GM18508 (cell line): ENCODE measurements around the gene DLL3.

ENCODE experiments used
- ATAC-seq: cut with Tn5 transposase; IDR thresholded peaks from one replicate; pipeline ENCODE4 v1.9.1; 2021; ENCODE audit warnings: moderate number of reproducible peaks; ENCODE audit not compliant: insufficient read depth, unreplicated experiment

The DLL3 gene

DNA sequence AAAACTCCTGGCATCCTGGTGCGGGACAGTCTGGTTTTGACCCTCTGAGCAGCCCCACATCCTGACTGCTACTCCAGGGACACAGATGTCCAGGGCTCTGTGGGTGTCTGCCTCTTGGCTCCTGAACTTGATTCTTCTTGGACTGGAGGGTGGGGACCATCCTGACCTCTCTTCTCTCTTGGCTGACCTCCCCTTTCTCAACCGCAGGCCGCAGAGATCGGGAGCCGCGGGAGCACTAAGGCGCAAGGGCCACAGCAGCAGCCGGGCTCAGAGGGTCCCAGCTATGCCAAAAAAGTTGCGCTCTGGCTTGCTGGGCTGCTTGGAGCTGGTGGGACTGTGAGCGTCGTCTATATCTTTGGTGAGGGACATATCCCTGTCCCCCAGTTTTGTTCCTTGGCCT lies 17.1 kb upstream of the DLL3 start:
- ATAC-seq = no peak

DNA sequence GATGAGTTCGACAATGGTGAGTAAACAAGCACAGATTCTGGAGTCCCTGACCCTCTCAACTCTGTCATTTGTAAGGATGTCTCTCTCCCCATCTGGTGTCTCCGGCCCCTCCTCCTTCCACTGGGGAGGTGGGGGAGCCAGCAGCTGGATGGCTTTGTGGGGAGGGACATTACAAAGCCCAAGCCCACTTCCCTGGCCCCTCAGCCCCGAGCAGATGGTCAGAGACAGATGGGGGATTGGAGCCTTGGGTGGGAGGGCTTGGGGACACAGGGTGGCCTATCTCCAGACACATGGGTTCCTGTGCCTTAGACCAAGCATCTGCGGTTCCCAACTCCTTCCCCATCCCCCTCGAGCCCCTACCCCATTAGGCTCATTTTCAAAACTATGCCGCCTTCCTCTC lies 15.6 kb upstream of the DLL3 start:
- no peak for ATAC-seq

DNA sequence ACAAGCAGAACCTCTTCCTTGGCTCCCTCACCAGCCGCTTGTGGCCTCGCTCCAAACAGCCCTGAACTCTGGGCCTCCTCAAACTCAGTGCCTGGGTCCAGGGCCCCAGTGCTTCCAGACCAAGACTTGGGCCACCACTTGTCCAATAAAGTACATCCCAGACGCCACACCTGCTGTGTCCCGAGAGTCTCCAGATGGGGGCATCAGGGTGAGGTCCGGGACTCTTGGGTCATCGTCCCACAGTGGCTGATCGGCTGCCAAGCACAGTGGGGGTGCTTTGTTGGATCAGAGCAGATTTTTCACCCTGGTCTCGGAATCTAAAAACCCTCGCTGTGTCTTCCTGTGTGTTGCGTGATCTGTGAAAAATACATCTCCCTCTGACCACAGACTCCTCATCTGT lies 9.0 kb upstream of the DLL3 start:
- ATAC-seq = no peak

DNA sequence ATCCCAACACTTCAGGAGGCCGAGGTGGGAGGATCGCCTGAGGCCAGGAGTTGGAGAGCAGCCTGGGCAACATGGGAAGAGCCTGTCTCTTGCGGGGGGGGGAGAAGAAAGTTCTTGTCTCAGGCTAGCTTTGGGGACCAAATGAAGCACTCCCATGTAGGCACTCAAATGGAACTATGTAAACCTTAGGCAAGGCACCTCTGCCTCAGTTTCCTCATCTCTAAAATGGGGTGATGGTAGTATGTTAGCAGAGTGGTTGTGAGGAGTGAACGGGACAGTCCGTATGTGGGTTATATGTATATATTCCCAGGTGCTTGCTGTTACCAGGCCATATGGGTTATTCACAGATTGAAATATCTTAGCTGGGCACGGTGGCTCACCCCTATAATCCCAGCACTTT lies 6.5 kb upstream of the DLL3 start:
- ATAC-seq = no peak

DNA sequence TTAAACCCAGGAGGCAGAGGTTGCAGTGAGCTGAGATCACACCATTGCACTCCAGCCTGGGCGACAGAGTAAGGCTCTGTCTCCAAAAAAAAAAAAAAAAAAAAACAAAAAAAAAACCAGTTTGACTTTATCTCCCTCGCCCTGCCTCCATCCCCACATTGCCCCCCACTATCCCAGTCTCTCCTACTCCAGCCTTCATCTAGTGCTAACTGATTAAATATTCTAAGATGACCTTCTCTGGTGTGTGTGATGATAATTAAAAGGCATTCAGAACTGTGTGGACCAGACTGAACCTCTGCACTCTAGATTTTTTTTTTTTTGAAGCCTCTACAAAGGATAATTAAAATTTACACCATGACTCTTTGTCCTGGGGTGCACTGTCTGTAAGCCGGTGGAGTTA lies 6.0 kb upstream of the DLL3 start:
- ATAC-seq = no peak

DNA sequence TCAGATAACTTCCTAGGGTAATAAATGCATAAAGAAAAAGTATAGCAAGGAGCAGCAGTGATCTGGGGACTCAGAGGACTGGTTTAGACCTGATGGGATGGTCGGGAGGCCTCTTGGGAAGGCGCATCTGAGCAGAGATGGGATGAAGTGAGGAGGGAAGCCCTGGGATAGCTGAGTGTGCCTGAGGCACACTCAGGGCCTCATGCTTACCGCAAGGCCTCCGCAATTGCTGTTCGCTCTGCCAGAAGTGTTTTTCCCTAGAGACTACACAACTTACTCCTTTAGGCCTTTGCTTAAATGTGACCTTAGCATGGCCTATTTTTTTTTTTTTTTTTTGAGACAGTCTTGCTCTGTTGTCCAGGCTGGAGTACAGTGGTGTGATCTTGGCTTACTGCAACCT lies 4.1 kb upstream of the DLL3 start:
- no peak for ATAC-seq

DNA sequence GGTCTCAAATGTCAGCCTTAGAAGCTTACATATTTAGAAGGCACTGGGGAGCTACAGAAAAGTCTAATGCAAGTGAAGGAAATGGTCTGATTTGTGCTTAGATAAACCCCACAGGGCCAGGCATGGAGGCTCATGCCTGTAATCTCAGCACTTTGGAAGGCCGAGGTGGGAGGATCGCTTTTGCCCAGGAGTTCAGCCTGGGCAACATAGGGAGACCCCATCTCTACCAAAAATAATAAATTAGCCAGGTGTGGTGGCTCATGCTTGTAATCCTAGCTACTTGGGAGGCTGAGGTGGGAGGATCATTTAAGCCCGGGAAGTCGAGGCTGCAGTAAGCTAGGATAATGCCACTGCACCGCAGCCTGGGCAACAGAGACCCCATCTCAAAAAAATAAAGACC lies 2.7 kb upstream of the DLL3 start:
- ATAC-seq = no peak

DNA sequence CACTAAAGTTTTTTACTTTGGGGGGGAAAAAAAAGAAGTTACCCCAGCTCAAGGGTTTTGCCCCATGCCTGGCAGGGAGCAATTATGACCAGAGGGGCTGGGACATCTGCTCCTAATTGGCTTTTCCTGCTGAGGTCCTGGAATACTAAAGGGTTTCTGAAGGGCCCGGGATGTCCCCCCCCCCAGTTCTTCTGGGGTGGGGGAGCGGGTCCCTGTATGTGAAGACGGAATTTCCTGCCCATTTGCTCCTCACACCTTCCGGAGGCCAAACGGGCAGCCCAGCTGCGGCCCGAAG lies 1.1 kb upstream of the DLL3 start:
- no peak for ATAC-seq

DNA sequence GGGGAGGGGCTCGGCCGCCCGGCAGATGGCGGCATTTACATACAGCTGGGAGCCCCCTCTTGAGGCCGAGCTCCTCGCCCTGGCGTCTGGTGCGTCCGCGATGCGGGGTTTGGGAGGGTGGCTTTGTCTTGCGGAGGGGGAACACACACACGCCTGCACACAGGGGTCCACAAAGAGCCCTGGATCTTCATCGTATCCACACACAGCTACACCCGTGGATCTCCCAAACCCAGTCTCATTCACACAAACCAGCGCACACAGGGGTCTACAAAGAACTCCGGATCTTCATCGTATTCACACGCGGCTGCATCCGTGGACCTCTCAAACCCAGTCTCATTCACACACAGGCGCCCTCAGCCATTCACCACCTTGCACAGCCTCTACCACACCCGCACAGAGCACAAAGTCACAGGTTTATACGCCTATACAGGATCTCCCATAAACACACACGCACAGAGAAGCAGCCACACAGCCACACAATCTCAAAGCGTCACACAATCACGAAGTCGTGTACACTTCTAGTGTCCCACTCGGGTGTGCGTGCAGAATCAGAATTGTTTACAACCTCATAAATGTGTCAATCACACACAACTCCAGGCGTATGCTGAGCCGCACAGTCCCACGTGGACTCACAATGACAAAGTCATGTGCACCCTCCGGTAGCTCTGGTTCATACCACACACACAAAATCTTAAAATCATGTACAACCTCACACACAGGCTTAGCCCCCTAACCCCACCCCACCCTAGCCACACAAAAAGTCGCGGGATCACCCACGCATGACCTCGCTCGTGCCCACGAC lies 550 bp upstream of the DLL3 start:
- no peak for ATAC-seq

DNA sequence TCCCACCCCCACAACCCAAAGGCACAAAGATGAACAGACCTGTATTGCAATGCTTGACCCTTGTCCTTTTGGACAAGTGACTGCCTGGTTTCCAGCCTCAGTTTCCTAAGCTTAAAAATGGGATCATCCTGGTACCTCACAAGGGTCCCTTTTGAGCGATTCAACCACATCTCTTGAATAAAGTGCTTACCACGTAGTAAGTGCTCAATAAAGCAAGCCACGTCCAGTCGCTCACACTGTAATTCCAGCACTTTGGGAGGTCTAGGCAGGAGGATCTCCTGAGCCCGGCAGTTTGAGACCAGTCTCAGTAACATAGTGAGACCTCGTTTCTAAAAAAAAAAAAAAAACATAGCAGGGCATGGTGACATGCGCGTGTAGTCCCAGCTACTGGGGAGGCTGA lies 1.2 kb downstream of the DLL3 start:
- no peak for ATAC-seq

DNA sequence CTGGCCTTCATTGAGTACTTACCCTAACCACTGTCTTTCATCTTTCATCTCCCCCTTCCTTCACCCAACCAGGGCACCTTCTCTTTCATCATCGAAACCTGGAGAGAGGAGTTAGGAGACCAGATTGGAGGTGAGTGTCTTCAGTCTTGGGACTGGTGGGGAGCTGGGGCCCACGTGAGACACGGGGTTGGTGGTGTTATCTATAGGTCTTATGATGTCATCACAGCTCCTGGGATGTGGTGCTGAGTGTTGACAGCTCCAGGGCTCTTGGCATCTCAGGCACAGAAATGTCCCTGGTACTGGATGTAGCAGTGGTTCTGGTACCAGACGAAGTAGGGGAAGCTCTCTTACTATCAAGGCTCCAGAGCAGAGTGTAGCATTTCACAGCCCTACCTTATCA lies 1.8 kb downstream of the DLL3 start:
- ATAC-seq = no peak

DNA sequence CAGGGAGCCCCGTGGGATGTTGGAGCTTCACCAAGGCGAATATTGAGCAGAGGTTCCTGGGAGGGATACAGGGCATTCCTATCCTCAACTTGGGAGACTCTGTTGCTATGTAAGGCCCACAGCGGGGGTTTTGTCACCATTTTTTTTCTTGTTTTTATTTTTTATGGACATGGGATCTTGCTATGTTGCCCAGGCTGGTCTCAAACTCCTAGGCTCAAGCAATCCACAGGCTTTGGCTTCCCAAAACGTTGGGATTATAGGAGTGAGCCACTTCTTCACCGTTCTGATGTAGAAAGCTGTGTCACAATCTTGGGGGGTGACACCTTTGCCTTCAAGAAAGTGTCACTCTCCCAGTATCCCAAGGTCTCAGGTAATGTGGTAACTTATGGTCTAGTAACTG lies 2.6 kb downstream of the DLL3 start:
- ATAC-seq = no peak

DNA sequence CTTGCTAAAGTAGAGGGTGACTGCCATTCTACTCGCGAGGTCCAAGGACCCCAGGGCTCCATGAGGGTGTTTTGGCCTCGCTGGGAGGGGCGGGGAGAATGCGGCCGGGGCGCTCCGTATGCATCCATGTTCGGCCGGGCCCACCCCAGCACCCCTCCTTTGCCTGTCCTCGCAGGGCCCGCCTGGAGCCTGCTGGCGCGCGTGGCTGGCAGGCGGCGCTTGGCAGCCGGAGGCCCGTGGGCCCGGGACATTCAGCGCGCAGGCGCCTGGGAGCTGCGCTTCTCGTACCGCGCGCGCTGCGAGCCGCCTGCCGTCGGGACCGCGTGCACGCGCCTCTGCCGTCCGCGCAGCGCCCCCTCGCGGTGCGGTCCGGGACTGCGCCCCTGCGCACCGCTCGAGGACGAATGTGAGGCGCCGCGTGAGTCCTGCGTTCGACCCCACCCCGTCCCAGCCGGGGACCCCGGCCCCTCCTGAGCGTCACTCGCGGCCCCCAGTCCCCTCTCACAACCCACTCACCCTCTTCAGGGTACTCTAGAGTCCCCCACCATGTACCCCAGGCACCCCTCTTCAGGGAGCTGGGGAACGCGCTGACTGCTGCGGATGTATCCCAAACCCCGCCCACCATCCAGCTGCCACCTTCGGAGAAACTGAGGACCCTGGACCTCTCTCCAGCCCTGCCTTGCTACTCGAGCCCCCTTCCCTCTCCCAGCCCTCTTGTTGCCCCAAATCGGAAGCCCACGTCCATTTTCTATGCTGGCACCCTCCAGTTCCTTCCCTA lies 4.1 kb downstream of the DLL3 start:
- no peak for ATAC-seq

DNA sequence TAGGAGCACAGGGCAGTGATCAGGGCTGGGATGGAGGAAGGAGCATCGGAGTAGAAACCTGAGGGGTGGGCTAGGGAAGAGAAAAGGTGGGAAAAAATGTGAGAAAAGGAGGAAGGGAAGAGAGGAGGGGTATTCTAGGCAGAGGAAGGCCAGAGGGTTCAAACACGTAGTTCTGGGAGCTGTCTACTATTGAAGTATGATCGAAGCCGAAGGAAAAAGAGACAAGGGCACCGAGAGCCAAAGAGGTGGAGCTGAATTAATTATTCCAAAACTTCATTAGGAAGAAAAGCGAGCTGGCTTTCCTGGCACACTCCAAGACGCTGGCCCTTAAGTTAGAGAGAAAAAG lies 7.8 kb downstream of the DLL3 start:
- ATAC-seq = no peak

DNA sequence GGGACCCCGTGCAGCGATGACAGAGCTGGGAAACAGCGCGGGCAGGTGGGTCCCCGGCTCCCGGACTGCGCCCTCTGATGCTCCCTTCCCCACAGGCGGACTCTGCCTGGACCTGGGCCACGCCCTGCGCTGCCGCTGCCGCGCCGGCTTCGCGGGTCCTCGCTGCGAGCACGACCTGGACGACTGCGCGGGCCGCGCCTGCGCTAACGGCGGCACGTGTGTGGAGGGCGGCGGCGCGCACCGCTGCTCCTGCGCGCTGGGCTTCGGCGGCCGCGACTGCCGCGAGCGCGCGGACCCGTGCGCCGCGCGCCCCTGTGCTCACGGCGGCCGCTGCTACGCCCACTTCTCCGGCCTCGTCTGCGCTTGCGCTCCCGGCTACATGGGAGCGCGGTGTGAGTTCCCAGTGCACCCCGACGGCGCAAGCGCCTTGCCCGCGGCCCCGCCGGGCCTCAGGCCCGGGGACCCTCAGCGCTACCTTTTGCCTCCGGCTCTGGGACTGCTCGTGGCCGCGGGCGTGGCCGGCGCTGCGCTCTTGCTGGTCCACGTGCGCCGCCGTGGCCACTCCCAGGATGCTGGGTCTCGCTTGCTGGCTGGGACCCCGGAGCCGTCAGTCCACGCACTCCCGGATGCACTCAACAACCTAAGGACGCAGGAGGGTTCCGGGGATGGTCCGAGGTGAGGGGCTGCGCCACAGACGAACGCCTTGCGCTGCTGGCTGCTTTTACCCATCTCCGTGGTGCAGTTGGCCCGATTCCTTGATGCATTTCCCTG lies 8.4 kb downstream of the DLL3 start:
- no peak for ATAC-seq

DNA sequence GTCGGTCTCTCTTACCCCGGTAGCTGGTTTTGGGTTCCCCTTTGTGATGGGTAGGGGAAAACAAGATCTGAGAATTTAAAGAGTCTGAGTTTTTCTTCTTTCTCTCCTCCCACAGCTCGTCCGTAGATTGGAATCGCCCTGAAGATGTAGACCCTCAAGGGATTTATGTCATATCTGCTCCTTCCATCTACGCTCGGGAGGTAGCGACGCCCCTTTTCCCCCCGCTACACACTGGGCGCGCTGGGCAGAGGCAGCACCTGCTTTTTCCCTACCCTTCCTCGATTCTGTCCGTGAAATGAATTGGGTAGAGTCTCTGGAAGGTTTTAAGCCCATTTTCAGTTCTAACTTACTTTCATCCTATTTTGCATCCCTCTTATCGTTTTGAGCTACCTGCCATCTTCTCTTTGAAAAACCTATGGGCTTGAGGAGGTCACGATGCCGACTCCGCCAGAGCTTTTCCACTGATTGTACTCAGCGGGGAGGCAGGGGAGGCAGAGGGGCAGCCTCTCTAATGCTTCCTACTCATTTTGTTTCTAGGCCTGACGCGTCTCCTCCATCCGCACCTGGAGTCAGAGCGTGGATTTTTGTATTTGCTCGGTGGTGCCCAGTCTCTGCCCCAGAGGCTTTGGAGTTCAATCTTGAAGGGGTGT lies 9.1 kb downstream of the DLL3 start:
- no peak for ATAC-seq

DNA sequence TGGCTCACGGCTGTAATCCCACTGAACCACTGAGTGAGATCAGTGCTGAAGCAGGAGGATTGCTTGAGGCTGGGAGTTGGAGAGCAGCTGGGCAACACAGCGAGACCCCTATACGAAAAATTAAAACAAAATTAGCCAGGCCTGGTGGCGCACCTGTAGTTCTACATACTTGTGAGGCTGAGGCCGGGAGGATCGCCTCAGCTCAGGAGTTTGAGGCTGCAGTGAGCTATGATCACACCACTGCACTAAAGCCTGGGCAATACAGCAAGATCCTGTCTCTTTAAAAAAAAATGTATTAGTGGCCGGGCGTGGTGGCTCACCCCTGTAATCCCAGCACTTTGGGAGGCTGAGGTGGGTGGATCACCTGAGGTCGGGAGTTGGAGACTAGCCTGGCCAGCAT lies 9.9 kb downstream of the DLL3 start:
- no peak for ATAC-seq

DNA sequence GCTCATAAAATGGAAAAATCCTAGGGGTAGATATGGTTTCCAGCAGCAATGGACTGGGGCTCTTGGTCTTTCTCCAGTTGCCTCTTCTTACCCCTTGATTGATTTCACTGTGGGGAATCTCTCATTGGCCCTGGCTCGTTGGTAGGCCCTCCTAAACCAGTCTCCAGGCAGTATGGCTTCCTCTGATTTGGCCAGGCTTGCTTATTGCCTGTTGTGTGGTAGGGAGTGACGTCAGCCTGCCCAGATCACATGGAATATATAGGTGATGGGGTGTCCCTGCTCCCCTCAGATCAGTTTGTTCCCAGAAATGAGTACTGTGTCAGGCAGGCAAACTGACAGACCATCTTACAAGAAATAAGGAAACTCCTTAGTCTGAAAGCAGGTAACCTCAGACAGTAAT lies 10.5 kb downstream of the DLL3 start:
- ATAC-seq = no peak

DNA sequence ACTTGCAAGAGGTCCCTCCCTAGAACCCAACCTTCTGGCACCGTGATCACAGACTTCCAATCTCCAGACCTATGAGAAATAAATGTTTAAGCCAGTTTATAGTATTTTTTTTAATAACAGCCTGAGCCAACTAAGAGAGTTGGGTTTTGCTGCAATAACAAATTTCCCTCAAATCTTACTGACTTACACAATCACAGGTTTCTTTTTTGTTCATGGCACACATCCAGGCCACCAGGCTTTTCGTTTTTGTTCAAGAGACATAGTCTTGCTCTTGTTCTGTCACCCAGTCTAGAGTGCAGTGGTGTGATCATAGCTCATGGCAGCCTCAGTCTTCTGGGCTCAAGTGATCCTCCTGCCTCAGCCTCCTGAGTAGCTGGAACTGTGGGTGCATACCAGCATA lies 14.2 kb downstream of the DLL3 start:
- ATAC-seq = no peak

DNA sequence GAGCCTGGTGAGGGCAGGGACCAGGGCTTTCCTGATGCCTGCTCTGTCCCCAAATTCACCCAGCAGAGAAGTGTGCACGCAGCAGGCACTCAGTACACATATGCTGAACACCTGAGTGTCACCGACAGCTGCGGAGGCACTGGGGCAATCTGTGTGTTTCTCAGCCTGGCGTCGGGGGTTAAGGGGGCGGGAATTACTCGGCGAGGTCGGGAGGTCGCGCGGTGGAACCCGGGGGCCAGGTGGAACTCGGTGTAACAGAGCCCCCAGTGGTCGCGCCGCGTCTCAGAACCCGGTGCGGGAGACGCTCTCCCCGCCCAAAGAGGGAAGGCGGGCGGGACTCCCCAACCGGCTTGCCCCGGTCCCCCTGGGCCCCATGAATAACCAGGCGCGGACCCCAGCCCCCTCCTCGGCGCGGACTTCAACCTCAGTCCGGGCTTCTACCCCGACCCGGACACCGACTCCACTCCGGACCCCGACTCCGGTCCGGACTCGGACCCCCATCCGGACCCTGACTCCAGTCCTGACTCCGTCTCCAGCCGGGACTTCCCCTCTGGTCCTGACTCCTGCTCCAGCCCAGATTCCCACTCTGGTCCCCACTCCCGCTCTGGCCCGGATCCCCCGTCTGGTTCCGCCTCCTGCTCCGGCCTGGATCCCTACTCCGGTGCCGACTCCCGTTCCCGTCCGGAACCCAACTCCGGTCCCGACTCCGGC lies 16.2 kb downstream of the DLL3 start, which contains the start of gene SELENOV:
SELENOV (plus strand) TSS at position 300 of the 711 bp plus-strand sequence; CDS start at position 374, 74 bp downstream.
- no peak for ATAC-seq
